ENCODE results near the gene IER5L.

DNA sequence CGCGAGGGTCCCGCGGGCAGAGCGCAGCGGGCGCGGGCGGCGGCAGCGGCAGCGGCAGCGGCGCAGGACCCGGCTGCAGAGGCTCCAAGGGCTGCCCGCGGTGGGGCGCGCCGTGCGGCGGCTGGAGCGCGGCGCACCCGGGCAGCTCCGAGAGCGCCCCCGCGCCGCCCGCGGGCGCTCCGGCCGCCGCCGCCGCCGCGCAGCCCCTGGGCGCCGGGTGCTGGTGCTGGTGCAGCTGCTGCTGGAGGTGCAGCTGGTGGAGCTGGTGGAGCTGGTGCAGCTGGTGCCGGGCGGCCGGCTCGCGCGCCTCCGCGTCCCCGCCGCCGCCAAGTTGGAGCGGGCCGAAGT, 644 bp downstream of the IER5L start:
- TF ChIP-seq GABPA (IDR thresholded peaks at IDR 0.05; ENCODE audit: borderline replicate concordance, insufficient read depth, low read length) (no peak), POLR2A (IDR thresholded peaks at IDR 0.05; ENCODE audit: control extremely low read depth in 1 of 2, low read depth in 2 of 2, low read length in 2 of 2) (no peak), ASH2L (IDR thresholded peaks at IDR 0.05; ENCODE audit: low read length) (no peak), POLR2AphosphoS5 (IDR thresholded peaks at IDR 0.05; ENCODE audit: low read depth, low read length) (no peak), SUZ12 (IDR thresholded peaks at IDR 0.05; ENCODE audit: low read length) (no peak), RFX5 (IDR thresholded peaks at IDR 0.05; ENCODE audit: borderline replicate concordance, low read depth, low read length) (no peak)
- TF ChIP-seq, protein P1, sequence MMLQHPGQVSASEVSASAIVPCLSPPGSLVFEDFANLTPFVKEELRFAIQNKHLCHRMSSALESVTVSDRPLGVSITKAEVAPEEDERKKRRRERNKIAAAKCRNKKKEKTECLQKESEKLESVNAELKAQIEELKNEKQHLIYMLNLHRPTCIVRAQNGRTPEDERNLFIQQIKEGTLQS (IDR thresholded peaks at IDR 0.05; ENCODE audit: insufficient read depth, low read depth, low read length) = no peak
- TF ChIP-seq, protein P2, sequence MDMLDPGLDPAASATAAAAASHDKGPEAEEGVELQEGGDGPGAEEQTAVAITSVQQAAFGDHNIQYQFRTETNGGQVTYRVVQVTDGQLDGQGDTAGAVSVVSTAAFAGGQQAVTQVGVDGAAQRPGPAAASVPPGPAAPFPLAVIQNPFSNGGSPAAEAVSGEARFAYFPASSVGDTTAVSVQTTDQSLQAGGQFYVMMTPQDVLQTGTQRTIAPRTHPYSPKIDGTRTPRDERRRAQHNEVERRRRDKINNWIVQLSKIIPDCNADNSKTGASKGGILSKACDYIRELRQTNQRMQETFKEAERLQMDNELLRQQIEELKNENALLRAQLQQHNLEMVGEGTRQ (IDR thresholded peaks at IDR 0.05; ENCODE audit: low read length) = no peak
- TF ChIP-seq, protein P3, sequence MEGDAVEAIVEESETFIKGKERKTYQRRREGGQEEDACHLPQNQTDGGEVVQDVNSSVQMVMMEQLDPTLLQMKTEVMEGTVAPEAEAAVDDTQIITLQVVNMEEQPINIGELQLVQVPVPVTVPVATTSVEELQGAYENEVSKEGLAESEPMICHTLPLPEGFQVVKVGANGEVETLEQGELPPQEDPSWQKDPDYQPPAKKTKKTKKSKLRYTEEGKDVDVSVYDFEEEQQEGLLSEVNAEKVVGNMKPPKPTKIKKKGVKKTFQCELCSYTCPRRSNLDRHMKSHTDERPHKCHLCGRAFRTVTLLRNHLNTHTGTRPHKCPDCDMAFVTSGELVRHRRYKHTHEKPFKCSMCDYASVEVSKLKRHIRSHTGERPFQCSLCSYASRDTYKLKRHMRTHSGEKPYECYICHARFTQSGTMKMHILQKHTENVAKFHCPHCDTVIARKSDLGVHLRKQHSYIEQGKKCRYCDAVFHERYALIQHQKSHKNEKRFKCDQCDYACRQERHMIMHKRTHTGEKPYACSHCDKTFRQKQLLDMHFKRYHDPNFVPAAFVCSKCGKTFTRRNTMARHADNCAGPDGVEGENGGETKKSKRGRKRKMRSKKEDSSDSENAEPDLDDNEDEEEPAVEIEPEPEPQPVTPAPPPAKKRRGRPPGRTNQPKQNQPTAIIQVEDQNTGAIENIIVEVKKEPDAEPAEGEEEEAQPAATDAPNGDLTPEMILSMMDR (IDR thresholded peaks at IDR 0.05; ENCODE audit: control extremely low read depth in 1 of 3, insufficient read depth in 1 of 3, low read depth in 1 of 3, low read length in 3 of 3) = no peak
